ENCODE measurements around the gene GLT1D1.

GLT1D1 gene

GRCh38 chr12:128908254-128908653 is 55.0 kb downstream of the GLT1D1 start:
- no peak for TF ChIP-seq CTCF (IDR thresholded peaks at IDR 0.05; ENCODE audit: borderline replicate concordance, insufficient read depth, low read depth, low read length)
- H3K4me3 ChIP-seq (ENCODE audit: low read depth, low read length), result no peak overlapping the region

- no peak for TF ChIP-seq CTCF (IDR thresholded peaks at IDR 0.05; ENCODE audit: borderline replicate concordance, insufficient read depth, low read depth, low read length)
- H3K4me3 ChIP-seq (ENCODE audit: low read depth, low read length), result no peak overlapping the region
Measured at GRCh38 chr12:128909653-128910052, 56.4 kb downstream of the GLT1D1 start.

GRCh38 chr12:128910629-128911028 is 57.4 kb downstream of the GLT1D1 start:
- no peak overlapping the region for H3K4me3 ChIP-seq (ENCODE audit: low read depth, low read length)
- TF ChIP-seq CTCF (IDR thresholded peaks at IDR 0.05; ENCODE audit: borderline replicate concordance, insufficient read depth, low read depth, low read length), result no peak

GRCh38 chr12:128911861-128912260 is 58.6 kb downstream of the GLT1D1 start:
- no peak for TF ChIP-seq CTCF (IDR thresholded peaks at IDR 0.05; ENCODE audit: borderline replicate concordance, insufficient read depth, low read depth, low read length)
- no peak overlapping the region for H3K4me3 ChIP-seq (ENCODE audit: low read depth, low read length)

- no peak overlapping the region for H3K4me3 ChIP-seq (ENCODE audit: low read depth, low read length)
- no peak for TF ChIP-seq CTCF (IDR thresholded peaks at IDR 0.05; ENCODE audit: borderline replicate concordance, insufficient read depth, low read depth, low read length)
Measured at GRCh38 chr12:128914908-128915563, 61.8 kb downstream of the GLT1D1 start.

- no peak overlapping the region for H3K4me3 ChIP-seq (ENCODE audit: low read depth, low read length)
- no peak for TF ChIP-seq CTCF (IDR thresholded peaks at IDR 0.05; ENCODE audit: borderline replicate concordance, insufficient read depth, low read depth, low read length)
Measured at GRCh38 chr12:128916425-128916824, 63.1 kb downstream of the GLT1D1 start.

GRCh38 chr12:128918481-128919260 is 65.4 kb downstream of the GLT1D1 start:
- no peak for TF ChIP-seq CTCF (IDR thresholded peaks at IDR 0.05; ENCODE audit: borderline replicate concordance, insufficient read depth, low read depth, low read length)

More at GRCh38 chr12:128918481-128919260, 65.4 kb downstream of the GLT1D1 start:
- H3K4me3 ChIP-seq (ENCODE audit: low read depth, low read length), result no peak overlapping the region
